ENCODE data around the gene FADS2.

The FADS2 gene

DNA sequence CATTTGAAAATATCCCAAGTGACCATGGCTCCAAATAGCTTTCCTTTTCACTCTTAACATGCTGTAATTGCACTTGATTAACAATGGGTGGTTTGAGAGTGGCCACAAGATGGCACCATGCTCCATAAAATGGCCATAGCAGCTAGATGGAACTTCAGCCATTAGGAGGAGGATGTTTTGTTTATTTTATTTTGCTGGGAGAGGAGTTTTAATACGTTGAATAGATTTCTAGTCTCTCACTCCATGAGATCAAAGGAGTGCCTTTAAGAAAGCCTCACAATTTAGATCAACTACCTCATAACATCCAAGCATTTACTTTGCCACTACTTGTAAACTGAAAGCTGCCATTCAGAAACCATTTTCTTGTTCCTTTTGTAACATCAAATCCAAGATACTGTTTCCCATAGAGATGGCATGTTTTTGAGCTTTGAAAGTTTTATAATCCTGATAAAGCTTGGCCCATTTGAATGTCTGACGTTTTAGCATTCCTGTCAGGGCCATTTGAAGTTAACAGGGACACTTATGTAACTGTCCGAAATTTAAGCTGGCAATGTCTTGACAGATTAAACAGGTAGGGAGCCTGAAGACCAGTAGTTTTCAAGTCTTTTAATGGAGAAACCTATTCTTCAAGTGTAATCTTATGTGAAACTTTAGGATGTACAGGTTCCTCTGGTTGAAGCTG, 30.7 kb upstream of the FADS2 start:
- no peak for FAIRE-seq

DNA sequence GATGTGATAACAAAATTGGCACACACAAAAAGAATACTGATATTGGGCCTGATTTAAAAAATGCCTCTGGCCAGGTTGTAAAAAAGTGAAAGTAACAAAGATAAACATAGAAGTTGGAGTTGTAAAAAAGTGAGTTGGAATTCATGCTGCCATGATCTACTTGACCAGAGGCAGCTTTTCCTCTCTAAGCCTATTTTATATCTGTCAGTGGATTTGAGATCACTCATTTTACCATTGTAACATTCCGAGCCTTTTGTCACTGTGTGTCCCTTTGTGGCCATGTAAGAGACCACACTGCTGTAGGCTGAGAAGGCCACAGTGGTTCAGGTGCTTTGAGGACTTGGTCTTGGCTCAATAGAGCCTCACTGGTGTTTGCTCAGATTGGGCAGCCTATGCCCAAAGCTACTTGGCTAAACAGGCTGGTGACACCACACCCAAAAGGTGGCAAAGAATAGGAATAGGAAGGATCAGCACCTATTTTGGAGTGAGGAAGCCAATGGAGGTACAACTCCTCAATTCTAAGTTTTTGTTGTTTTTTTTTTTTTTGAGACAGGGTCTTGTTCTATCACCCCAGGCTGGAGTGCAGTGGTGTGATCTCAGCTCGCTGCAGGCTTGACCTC, 28.3 kb upstream of the FADS2 start:
- FAIRE-seq = no peak

DNA sequence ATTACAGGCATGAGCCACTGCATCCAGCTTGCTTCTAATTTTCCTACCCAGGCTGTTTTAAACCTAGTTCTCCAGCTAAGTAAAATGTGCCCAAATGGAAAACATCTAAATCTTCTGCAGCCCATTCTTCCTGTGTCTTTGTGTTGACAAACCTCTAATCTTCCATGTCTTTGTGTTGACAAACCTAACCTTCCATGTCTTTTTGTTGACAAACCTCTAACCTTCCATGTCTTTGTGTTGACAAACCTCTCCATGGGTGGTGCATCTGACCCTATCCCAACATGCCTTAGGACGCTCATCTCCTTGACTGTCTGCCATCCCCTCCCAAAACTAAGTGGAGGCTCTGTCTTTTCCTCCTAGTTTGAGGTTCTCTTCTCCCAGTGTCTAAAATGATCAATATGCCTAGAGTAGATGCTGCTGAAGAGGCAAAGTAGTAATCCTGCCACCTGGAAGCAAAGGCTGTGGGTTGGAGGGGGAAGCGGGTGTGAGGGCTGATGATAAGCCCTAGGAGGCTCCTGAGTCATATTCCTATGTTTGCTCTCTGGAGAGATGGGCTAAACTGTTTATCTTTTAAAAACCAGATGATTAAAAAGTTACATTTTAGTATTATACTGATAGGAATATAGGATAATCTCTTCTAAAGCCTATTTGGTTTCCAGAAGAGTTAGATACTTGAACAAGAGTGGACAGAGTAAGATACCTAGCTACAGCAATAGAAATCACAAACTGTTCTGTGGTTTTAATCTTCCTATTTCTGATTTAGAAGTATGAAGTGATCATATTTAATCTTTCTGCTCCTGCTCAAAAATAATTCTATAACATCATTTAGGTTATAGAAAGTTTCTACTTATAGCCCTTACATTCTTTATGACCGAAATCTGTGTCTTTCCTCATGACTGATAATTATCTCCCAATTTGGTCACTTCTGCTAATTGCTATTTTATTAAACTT, 27.5 kb upstream of the FADS2 start:
- no peak for FAIRE-seq

DNA sequence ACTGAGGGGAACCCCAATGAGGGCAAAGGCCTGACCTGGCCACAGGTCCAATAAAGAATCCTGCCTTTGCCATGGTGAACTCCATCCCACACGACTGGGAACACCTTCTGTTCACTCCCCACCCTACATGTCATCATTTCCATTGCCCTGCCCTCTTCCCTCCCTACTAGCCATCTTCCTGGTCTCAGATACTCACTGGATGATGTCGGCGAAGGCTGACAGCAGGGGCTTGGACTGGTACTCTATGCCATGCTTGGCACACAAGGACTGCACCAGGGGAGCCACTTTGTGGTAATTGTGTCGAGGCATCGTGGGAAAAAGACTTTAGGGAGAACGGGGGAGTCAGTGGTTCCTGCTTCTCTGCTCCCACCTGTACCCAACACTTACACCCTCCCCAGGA, 25.5 kb upstream of the FADS2 start:
- no peak for FAIRE-seq

DNA sequence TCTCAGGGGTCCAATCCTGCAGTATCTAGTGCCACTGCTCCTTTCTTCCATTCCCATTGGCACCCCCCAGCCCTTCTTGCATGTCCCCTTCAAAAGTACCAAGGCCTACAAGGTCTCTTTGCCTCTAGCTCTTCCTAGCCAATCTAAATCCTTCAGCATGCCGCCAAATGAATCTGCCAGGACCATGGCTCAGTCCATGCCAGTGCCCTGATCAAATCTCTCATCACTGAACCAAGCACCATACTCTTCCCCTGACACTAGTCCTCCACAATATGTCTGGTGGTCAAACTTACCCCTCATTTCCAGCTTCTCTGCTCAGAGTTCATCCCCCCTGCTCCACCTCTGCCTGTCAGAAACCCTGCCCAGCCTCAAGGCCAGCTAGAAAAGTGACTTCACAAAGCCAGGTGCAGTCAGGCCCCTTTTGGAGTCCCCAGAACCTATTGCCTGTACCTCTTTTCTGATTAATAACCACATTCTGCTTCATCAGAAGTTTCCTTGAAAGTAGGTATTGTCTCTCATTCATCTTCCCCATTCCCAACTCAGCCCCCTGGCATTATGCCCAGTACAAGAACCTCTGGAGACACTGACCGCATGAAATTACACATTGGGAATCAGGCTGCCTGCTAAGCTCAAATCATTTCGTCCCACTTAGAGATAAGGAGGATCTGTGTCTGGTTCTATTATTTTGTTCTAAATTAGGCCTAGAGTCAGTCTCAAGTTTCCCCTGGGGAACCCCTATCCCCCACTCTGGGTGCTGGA, 24.0 kb upstream of the FADS2 start:
- no peak for FAIRE-seq

DNA sequence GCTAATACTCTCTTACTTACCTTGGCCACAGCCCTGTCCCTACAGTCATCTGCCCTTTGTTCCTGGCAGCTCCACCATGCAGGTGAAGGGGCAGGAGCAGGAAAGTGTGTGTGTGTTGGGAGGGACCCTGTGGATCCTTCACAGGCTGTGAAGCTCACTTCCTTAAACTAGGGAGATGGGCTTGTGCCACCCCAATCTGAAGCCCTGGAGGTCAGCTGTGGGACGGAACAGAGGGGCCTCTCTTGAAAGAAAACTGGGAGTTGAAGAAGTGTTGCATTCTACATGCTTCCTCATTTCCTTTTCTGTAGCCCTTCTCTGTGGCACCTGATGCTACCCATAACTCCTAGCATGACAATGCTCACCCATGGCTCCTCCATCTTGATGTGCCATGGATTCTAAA, 23.0 kb upstream of the FADS2 start:
- FAIRE-seq = no peak

DNA sequence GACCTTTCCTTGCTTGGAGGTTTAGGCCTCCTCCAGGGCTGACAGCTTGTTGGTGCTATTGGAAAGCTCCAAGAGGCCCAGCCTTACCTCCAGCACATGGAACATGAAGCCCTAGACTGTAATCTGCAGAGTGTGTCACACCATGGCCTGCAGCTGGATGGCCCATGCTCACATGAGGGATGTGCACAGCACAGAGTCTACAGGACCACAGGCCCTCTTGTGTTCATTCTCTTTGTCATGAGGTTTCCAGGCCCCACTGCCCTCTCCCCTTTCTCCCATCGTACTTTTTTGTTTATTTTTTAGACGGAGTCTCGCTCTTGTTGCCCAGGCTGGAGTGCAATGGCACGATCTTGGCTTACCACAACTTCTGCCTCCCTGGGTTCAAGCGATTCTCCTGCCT, 21.3 kb upstream of the FADS2 start:
- no peak for FAIRE-seq

DNA sequence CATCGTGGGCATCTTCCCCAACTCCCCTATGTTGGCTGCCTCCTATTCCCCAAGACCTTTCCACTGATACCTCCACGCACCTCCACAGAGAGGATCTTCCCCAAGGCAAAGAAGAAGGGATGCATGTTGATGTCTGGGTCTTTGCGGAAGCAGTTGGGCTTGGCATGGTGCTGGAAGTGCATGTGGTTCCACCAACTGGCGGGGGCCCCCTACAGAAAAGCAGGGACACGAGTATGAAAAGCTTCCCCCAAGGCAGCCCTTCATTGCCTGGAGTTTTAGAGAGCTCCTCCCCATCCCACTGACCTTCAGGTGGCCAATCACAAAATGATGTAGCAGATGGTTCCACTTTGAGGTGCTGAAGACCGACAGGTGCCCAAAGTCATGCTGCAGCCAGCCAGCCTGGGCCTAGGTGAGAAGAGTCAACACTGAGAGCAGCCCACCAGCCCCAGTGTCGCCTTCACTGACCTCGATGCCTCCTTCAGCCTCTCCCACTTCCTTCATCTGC, 17.4 kb upstream of the FADS2 start:
- no peak for FAIRE-seq

DNA sequence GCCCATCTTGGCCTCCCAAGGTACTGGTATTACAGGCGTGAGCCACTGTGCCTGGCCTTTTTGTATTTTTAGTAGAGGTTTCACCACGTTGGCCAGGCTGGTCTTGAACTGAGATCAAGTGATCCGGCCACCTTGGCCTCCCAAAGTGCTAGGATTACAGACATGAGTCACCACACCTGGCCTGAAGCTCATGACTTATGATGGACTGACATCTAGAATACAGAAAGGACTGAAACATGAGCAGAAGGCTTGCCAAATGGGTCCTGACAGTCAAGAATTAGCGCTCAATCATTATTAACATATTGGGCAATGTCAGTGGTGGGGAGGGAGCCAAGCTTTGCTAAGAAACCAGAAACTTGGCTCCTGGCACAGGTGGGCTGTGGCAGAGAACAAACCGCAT, 16.3 kb upstream of the FADS2 start:
- no peak for FAIRE-seq

DNA sequence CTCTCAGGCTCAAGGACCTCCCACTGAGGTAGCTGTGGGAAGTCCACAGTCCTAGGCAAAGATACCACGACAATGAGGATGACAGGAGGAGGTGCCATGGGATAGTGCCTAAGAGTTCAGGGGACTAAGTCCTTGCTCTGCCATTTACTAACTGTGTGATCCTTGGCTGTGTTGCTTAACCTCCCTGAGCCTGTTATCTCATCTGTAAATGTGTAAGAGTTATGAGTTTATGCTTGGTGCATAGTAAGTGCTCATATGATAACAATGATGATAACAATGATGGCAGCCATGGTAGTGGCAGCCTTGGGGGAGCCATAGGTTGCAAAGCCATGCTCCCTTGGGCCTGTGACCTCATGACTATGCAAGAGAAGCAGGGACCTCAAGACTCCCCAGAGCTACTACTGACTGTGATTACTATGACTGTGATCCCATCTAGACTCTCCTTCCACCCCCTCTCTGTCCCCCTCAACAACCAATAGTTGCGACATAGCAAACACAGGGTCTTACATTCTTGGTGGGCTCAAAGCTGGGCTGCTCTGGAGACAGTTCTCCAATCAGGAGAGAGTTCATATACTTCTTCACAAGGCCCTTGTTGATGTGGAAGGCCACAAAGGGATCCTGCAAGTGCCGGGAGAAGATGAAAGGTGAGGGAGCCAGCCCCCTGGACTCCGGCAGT, 15.2 kb upstream of the FADS2 start:
- no peak for FAIRE-seq

DNA sequence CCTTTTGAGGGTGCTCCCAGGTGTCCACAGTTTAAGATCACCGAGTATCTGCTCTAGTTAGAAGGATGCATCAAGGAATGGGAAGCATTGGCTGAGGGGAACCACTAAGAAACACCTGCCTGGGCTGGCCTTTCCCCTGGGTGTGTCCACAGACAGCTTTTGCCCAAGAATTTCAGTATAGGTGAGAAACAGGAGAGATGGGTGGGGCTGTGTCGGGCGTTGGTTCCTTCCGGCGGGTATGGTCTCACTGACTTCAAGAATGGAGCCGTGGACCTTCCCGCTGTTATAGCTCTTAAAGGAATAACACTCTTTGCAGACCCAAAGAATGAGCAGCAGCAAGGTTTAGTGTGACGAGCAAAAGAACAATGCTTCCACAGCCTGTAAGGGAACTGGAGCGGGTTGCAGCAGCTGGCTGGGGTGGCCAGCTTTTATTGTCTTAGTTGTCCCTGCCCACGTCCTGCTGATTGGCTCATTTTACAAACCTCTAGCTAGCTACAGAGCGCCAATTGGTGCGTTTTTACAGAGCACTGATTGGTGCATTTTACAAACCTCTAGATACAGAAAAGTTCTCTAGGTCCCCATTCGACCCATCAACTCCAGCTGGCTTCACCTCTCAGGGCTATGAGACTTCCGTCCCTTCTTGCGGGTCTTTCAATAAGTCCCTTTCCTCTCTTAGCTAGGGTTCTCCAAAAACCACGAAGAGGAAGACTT, 13.7 kb upstream of the FADS2 start:
- no peak for FAIRE-seq

DNA sequence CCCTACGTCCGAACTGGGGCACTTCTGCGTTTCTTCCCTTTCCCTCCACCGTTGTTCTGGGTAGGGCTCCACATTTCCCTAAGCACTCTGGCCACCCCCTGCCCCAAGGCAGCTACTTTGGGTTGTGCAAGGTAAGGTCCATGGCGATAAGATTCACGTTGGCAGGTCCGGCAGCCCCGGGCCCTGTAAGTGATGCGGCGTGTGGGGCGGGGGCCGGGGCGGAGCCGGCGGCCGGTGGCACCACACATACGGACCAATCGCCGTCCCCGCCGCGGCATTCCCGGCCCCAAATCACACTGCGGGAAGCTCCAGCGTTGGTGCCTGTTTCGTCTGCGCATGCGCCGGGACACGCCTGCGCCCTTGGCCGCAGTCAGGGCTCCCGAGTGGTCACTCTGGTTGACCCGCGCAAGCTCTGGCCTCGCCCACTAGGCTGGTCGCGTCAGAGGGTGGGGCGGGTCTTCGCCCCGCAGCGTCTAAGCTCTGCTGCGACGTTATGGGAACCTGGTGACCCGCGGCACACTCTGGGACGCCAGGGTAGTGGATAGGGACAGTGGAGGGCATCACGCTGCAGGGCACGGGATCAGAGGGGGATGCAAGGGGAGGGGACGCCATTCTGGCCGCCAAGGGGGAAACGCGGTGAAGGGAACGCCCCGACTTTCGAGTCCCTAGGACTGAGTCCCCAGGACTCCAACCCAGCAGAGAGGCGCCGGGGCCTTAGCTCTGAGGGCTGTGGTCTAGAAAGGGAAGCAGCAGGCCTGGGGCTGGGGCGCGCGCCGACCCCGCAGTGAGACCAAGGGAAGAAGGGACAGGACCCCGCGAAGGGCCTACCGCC, 12.9 kb upstream of the FADS2 start:
- no peak for FAIRE-seq

DNA sequence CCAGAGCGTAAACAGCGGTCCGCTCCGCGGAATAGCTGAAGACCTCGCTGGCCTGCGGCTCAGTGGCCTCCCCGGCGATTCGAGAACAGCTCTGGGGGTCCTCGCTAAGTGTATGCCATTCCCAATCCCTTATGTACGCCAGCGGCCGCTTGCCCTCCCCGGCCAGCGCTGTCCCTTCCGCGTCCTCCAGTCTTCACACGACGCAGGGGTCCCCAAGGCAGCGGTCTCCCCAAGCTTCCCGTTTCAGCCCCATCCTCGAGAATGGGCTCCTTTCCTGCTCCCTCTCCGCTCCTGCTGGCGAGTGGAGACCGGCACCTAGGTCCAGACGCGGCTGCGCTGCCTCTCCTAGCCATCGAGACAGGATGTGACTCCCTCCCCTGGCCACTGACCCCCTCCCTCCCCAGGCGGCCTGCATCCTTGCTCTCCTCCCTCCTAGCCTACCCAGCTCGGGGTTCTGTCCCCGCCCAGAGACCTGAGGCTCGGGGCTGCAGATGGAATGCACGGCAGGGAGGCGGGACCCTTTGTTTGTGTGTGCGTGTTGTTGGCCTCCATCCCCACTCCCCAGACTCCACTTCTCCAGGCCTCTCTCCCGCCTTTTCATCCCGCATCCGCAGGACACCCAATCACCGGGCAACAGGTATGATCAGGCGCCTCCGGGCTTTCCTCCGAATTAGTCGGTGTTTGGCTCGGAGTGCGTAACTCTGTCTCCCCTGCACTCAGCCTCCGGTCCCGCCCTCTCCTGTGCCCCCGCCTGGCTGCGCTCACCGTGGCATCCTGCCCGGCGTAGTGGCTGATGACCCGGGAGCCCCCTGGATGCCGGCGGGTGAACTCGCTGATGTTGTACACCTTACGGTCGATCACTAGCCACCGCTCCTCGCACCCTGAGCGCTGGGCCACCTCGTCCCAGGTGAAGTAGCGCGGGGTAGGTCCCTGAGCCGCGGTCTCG, 12.0 kb upstream of the FADS2 start:
- FAIRE-seq = no peak

DNA sequence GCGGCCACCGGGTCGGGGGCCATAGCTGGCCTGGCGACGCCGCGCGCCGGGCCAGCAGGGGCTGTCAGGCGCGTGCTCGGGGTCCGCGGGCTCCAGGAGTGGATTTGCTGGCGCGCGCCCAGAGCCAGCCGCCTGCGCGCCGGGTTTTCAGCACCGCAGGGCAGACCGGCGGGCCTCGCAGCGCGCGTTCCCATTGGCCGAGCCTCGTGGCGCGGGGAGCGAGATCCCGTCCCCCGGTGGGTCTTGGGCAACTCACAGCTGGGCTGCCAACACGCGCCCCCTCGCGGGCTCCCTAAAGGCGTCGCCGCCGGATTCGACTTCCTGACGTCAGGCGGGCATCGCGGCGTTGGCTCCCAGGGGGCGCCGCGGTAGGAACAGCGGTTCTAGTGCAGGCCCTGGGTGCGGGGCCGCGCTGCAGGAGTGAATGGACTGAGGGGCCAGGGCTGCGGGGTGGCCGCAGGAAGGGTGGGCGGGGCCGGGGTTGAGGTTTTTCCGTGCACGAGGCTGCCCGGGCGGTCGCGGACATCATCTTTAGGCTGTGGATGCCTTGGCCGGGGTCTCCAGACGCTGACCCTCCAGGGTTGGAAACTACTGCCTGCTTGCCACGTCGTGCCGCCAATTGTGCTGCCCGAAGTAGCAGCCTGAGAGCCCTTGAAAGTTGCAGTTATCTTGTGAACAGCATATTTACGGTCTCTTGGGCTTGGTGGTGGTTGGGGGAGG, 11.2 kb upstream of the FADS2 start, which contains the start of gene FADS1:
FADS1 (minus strand) TSS at position 268 of the 720 bp plus-strand sequence; CDS start at position 194, 74 bp downstream.
- no peak for FAIRE-seq

DNA sequence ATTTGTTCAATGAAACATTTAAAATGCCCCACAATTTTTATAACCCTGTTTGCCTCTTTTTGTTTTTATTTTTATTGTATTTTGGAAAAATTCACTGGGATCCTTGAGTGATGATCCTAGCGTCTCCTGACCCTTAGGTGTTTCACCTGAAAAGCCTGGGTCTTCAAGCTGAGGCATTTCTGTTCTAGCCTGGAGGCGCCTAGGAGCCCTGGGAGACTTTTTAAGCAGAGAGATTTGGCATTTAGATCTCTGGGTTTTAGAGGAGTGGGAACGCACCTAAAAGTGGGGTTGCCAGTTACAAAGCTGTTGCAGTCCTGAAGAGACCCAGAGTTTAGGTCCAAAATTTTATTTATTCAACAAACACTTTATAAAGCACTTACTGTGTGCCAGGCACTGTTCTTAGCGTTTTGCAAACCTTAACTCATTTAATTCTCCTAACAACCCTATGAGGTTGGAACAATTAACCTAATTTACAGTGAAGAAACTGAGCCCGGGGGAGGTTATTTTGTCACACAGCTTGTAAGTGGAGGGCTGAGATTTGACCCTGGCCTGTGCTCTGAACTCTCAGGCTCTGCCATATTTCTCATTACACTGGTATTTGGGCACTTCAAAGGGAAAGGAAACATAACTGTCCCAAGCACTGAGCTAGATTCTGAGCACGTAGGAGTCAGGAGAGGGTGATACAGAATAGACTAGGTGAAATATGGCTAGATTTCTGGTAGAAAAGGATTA, 10.5 kb upstream of the FADS2 start:
- no peak for FAIRE-seq

DNA sequence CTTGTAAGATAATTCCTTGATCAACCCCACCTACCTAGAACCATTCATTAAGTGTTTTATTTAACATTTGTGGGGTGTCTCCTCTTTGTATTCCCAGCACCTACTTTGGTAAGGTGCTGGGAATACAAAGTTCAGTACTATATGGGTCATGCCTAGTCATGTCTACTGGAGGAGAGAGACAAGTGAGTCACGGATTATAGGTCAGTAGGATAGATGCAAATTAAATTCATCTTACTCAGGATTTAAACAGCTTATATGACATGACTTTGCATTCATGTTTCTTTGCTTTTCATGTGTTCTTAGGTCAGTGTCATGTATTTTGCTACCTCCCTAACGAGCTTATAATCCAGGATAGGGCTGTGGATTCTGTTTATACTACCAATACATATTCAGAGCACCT, 7.9 kb upstream of the FADS2 start:
- no peak for FAIRE-seq

DNA sequence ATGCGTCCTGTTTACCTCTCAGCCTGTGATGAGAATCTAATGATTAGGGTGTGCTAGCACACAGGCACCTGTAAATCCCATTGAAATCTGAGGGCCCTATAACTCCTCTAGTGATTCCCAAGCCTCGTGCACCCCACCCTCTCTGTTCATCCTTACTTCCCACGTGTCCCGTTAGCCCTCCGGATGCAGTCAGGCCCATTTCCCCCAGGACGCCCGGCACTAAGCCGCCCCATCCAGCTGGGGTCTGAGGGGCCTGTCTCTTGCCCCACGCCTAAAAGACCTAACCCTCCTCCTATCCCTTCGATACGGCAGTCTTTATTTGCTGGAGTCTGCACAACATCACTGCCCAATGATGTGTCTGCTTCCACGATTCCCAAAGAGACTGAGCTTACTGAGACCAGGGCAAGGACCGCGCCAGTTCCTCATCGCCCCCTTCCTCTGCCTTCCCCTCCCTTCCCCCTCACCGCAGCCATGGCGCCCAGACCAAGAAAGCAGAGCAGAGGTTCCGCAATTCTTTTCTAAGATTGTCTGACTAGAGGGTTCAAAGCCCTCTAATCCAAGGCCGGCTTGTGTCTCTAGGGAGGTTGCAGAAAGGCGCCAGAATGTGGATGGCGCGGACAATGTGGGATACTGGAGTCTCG, 1.1 kb upstream of the FADS2 start:
- no peak for FAIRE-seq

DNA sequence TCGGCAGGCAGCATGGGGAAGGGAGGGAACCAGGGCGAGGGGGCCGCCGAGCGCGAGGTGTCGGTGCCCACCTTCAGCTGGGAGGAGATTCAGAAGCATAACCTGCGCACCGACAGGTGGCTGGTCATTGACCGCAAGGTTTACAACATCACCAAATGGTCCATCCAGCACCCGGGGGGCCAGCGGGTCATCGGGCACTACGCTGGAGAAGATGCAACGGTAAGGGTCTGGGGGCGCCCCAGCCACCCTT, 204 bp downstream of the FADS2 start:
- FAIRE-seq = no peak
